B cell (primary cell): ENCODE data around the gene GALNT18. TPM values are rescaled to one million over a fixed set of nuclear protein-coding genes. Genes with fewer than 3 reads are reported as not detected.

Experiments used
- ATAC-seq: fragments of 200-7000 bp; cut with Tn5 transposase; one replicate; pipeline ENCODE4 v1.10.0; 2021; ENCODE audit warnings: low read depth, mild to moderate bottlenecking, moderate number of reproducible peaks, moderate library complexity
- CTCF ChIA-PET: fragments of 350-600 bp; sonication (Branson Sonifier 250); formaldehyde crosslinking; loops from one replicate; lab custom pipeline; 2021; ENCODE audit warnings: antibody characterized with exemption, inconsistent platforms; lab: Charles Lee
- POLR2A ChIA-PET: fragments of 350-600 bp; sonication (Branson Sonifier 250); formaldehyde crosslinking; loops from one replicate; lab custom pipeline; 2021; ENCODE audit warnings: antibody characterized with exemption; lab: Charles Lee
- DNase-seq: peaks from one replicate; pipeline ENCODE4 v3.0.0; 2013
- H2AFZ ChIP-seq: 2 replicates; pipeline ENCODE4 v1.6.1; 2012; ENCODE audit warnings: mild to moderate bottlenecking, low read depth, low read length; ENCODE audit not compliant: insufficient read depth, poor library complexity, severe bottlenecking
- H3K27ac ChIP-seq, 2 donors: 1 replicate in 1 of 2; 2 replicates in 1 of 2; pipeline ENCODE4 v1.5.1; 2012 to 2013; ENCODE audit warnings: low read length in 2 of 2, mild to moderate bottlenecking in 2 of 2, moderate library complexity in 1 of 2
- H3K27me3 ChIP-seq, 4 experiments: fragments of 200-600 bp in 1 of 4; sonication (generic) in 1 of 4; replicated peaks in 1 of 4; 1 replicate in 2 of 4; 2 replicates in 2 of 4; pipeline versions ENCODE4 v1.6.1 to v1.7.0; 2013 to 2016; ENCODE audit warnings: low read length in 3 of 4, mild to moderate bottlenecking in 2 of 4, mixed read lengths in 1 of 4, moderate library complexity in 1 of 4; ENCODE audit not compliant: insufficient read depth in 4 of 4, control insufficient read depth in 3 of 4; ENCODE audit errors: control extremely low read depth in 1 of 4
- H3K36me3 ChIP-seq, 2 experiments: replicated peaks in 1 of 2; 1 replicate in 1 of 2; 2 replicates in 1 of 2; pipeline versions ENCODE4 v1.6.1 to v1.7.1; 2013; ENCODE audit warnings: low read length in 1 of 2; ENCODE audit not compliant: insufficient read depth in 2 of 2, control insufficient read depth in 1 of 2; ENCODE audit errors: control extremely low read depth in 1 of 2, extremely low read depth in 1 of 2
- H3K4me1 ChIP-seq, 2 donors: fragments of 200-600 bp in 1 of 2; sonication (generic) in 1 of 2; 1 replicate in 1 of 2; 2 replicates in 1 of 2; pipeline versions ENCODE4 v1.5.1 to v1.6.1; 2013 to 2017; ENCODE audit warnings: low read length in 2 of 2; ENCODE audit not compliant: control insufficient read depth in 2 of 2, insufficient read depth in 2 of 2
- H3K4me2 ChIP-seq: replicated peaks from 2 replicates; pipeline ENCODE3; 2012; ENCODE audit warnings: mild to moderate bottlenecking, low read depth, low read length; ENCODE audit not compliant: poor library complexity, severe bottlenecking
- H3K4me3 ChIP-seq, 5 experiments: fragments of 200-600 bp in 1 of 5; sonication (generic) in 1 of 5; 1 replicate in 3 of 5; 2 replicates in 2 of 5; pipeline versions ENCODE4 v1.5.1 to v1.7.0; 2011 to 2016; ENCODE audit warnings: low read length in 4 of 5, mild to moderate bottlenecking in 4 of 5, low read depth in 2 of 5, control low read depth in 1 of 5, moderate library complexity in 1 of 5; ENCODE audit not compliant: insufficient read depth in 1 of 5; ENCODE audit errors: control extremely low read depth in 1 of 5, extremely low read depth in 1 of 5
- H3K79me2 ChIP-seq: fragments of 200-600 bp; sonication (generic); one replicate; pipeline ENCODE4 v1.6.0; 2016; ENCODE audit warnings: low read length; ENCODE audit not compliant: control insufficient read depth, insufficient read depth
- H3K9ac ChIP-seq: fragments of 200-600 bp; sonication (generic); 2 replicates; pipeline ENCODE4 v1.6.1; 2017; ENCODE audit warnings: mild to moderate bottlenecking, low read length, moderate library complexity
- H3K9me3 ChIP-seq, 3 donors: one replicate each; pipeline versions ENCODE4 v1.6.1 to v1.7.1; 2013; ENCODE audit warnings: low read length in 2 of 3; ENCODE audit not compliant: control insufficient read depth in 2 of 3, insufficient read depth in 1 of 3; ENCODE audit errors: control extremely low read depth in 1 of 3
- H4K20me1 ChIP-seq: 2 replicates; pipeline ENCODE4 v1.6.0; 2012; ENCODE audit warnings: mild to moderate bottlenecking, low read length; ENCODE audit not compliant: insufficient read depth, control insufficient read depth, poor library complexity, severe bottlenecking
- H3K27ac Mint-ChIP-seq: one replicate; pipeline ENCODE4 v1.8.0; 2021; ENCODE audit warnings: mixed read lengths
- H3K27me3 Mint-ChIP-seq: one replicate; pipeline ENCODE4 v1.8.0; 2021; ENCODE audit warnings: mixed read lengths
- H3K4me1 Mint-ChIP-seq: one replicate; pipeline ENCODE4 v1.8.0; 2021; ENCODE audit warnings: mixed read lengths
- H3K4me3 Mint-ChIP-seq: one replicate; pipeline ENCODE4 v1.8.0; 2021; ENCODE audit warnings: mixed read lengths
- H3K9me3 Mint-ChIP-seq: one replicate; pipeline ENCODE4 v1.8.0; 2022; ENCODE audit warnings: mixed read lengths; ENCODE audit not compliant: insufficient read depth
- EZH2 ChIP-seq: IDR thresholded peaks from 2 replicates; pipeline ENCODE4 v1.6.1; 2012; ENCODE audit warnings: borderline replicate concordance, low read depth, mild to moderate bottlenecking, moderate library complexity, low read length; ENCODE audit not compliant: insufficient read depth, poor library complexity, severe bottlenecking
- WGBS: methylation state at CpG from one replicate; pipeline ENCODE4 v1.1.5; 2013; ENCODE audit warnings: missing lambda C conversion rate; ENCODE audit not compliant: insufficient coverage; 5-methylcytosine and 5-hydroxymethylcytosine counted together
- intact Hi-C: fragments of 100-400 bp; cut with micrococcal nuclease; formaldehyde crosslinking; loops from one replicate; pipeline ENCODE4 v1.10.0; 2022
- polyA plus RNA-seq: library from polyadenylated mRNA; depleted of rRNA; stranded (reverse); fragments of >200 nt; gene quantifications from 2 replicates; pipeline ENCODE4 v1.2.3, GENCODE V29; 2012
- total RNA-seq, 2 donors: library from RNA; stranded (reverse); fragments of 120-200 nt in 1 of 2; gene quantifications; 1 replicate in 1 of 2; 2 replicates in 1 of 2; pipeline versions ENCODE4 v1.2.3 to v1.2.4, GENCODE V29; 2013 to 2022
- TF ChIP-seq, protein P1 (sequence below): fragments of 200-600 bp; IDR thresholded peaks from one replicate; pipeline ENCODE4 v1.8.0; 2022; ENCODE audit warnings: antibody characterized with exemption, mild to moderate bottlenecking

The GALNT18 gene
- total and polyA plus RNA-seq, 2 donors (not counting 1 experiment from before 2014, with no cell fraction given), result not detected

DNA sequence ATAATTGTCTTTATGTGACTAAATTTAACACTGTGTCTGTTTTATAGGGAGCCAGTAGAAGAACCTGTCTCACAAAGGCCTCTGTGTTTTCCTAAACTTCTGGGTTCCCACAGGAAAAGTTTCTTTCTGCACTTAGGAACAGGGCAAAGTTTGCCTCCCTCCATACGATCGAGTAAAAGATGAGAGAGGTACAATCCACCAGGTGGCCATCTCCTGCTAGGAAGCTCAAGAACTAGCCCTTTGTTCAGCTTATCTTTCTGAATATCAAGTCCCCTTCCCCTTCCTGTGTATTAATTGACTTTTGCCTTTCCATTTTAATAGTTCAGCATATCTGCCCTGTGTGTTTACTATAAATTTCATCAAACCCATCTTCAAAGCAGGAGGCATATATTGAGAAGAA lies 286.8 kb downstream of the GALNT18 start:
- POLR2A ChIA-PET, result no interaction called here
- Histone ChIP-seq H3K4me2 (no peak overlapping the region), H3K4me1 (no peaks in the 10 kb centered on the region), H4K20me1 (no peaks in the 10 kb centered on the region), H3K9me3 (no peaks in the 10 kb centered on the region), H2AFZ (no peak overlapping the region), H3K79me2 (no peaks in the 10 kb centered on the region), H3K27me3 (peaks cover 0 to 3% (median 0%) of the 10 kb centered on the region in 4 experiments), H3K36me3 (no peaks in the 10 kb centered on the region), H3K27ac (no peak overlapping the region), H3K4me3 (no peak overlapping the region), H3K9ac (no peak overlapping the region)
- peaks cover 18% of the 10 kb centered on the region for H3K27me3 Mint-ChIP-seq
- H3K27ac Mint-ChIP-seq, result no peak overlapping the region
- DNase-seq, result no peak
- intact Hi-C loops, result no loop called here
- CTCF ChIA-PET, result no interaction called here
- no peak overlapping the region for H3K4me3 Mint-ChIP-seq
- H3K9me3 Mint-ChIP-seq, result no peaks in the 10 kb centered on the region
- no peak for TF ChIP-seq EZH2
- TF ChIP-seq, protein P1, sequence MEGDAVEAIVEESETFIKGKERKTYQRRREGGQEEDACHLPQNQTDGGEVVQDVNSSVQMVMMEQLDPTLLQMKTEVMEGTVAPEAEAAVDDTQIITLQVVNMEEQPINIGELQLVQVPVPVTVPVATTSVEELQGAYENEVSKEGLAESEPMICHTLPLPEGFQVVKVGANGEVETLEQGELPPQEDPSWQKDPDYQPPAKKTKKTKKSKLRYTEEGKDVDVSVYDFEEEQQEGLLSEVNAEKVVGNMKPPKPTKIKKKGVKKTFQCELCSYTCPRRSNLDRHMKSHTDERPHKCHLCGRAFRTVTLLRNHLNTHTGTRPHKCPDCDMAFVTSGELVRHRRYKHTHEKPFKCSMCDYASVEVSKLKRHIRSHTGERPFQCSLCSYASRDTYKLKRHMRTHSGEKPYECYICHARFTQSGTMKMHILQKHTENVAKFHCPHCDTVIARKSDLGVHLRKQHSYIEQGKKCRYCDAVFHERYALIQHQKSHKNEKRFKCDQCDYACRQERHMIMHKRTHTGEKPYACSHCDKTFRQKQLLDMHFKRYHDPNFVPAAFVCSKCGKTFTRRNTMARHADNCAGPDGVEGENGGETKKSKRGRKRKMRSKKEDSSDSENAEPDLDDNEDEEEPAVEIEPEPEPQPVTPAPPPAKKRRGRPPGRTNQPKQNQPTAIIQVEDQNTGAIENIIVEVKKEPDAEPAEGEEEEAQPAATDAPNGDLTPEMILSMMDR, result no peak
- no peaks in the 10 kb centered on the region for H3K4me1 Mint-ChIP-seq
- WGBS, result 100% methylated on average over 2 of the region's 2 CpGs
- ATAC-seq, result no peak

DNA sequence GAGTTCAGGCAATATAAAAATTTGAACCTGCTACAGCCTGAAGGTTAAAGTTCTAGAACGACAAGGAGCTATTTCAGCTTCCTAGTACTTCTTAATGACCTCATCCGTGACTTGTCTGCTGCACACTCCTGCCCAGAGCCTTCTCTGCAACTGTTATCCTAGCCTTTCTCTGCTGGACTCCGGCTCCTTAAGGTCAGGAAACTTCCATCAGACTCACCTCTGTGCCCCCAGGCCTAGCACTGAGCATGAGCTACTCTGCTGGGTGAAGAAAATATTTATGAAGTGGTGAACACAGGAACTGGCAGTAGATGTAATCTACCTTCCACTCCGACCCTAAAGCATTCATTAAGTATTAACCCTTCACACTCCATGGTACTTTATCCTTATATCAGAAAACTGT lies 287.2 kb downstream of the GALNT18 start:
- Mint-ChIP-seq H3K27ac (no peak overlapping the region), H3K4me1 (no peaks in the 10 kb centered on the region), H3K27me3 (peaks cover 18% of the 10 kb centered on the region), H3K4me3 (no peak overlapping the region), H3K9me3 (no peaks in the 10 kb centered on the region)
- no peak overlapping the region for H3K9ac ChIP-seq
- H3K79me2 ChIP-seq, result no peaks in the 10 kb centered on the region
- ChIA-PET POLR2A (no interaction called here), CTCF (no interaction called here)
- H3K4me1 ChIP-seq, result no peaks in the 10 kb centered on the region
- DNase-seq (no peak), ATAC-seq (no peak)
- intact Hi-C loops, result no loop called here
- TF ChIP-seq EZH2, result no peak
- TF ChIP-seq, protein P1, result no peak
- no peak overlapping the region for H2AFZ ChIP-seq
- no peaks in the 10 kb centered on the region for H4K20me1 ChIP-seq
- H3K27me3 ChIP-seq, result peaks cover 0 to 3% (median 0%) of the 10 kb centered on the region in 4 experiments
- WGBS, result 96% methylated on average over 2 of the region's 4 CpGs
- H3K36me3 ChIP-seq, result no peaks in the 10 kb centered on the region
- H3K4me2 ChIP-seq, result no peak overlapping the region
- no peak overlapping the region for H3K4me3 ChIP-seq
- H3K27ac ChIP-seq, result no peak overlapping the region
- no peaks in the 10 kb centered on the region for H3K9me3 ChIP-seq
